ENCODE data around the gene WIZ.
"Not testable (repeated sequence)": the region's sequence is repeated elsewhere in the genome, so short reads cannot be mapped to it uniquely, and the experiment has no call there.

The WIZ gene, protein sequence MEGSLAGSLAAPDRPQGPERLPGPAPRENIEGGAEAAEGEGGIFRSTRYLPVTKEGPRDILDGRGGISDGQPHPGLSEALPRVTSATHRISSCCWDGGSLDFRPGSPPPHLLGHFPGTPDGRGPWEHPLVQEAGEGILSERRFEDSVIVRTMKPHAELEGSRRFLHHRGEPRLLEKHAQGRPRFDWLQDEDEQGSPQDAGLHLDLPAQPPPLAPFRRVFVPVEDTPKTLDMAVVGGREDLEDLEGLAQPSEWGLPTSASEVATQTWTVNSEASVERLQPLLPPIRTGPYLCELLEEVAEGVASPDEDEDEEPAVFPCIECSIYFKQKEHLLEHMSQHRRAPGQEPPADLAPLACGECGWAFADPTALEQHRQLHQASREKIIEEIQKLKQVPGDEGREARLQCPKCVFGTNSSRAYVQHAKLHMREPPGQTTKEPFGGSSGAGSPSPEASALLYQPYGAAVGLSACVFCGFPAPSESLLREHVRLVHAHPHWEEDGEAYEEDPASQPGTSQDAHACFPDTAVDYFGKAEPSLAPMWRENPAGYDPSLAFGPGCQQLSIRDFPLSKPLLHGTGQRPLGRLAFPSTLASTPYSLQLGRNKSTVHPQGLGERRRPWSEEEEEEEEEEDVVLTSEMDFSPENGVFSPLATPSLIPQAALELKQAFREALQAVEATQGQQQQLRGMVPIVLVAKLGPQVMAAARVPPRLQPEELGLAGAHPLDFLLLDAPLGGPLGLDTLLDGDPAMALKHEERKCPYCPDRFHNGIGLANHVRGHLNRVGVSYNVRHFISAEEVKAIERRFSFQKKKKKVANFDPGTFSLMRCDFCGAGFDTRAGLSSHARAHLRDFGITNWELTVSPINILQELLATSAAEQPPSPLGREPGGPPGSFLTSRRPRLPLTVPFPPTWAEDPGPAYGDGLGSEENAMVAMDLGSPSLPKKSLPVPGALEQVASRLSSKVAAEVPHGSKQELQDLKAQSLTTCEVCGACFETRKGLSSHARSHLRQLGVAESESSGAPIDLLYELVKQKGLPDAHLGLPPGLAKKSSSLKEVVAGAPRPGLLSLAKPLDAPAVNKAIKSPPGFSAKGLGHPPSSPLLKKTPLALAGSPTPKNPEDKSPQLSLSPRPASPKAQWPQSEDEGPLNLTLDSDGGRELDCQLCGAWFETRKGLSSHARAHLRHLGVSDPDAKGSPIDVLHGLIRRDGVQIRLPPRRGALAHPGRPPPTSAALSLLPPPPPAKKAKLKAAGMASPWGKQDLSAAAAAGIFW (N-terminal part only)

DNA sequence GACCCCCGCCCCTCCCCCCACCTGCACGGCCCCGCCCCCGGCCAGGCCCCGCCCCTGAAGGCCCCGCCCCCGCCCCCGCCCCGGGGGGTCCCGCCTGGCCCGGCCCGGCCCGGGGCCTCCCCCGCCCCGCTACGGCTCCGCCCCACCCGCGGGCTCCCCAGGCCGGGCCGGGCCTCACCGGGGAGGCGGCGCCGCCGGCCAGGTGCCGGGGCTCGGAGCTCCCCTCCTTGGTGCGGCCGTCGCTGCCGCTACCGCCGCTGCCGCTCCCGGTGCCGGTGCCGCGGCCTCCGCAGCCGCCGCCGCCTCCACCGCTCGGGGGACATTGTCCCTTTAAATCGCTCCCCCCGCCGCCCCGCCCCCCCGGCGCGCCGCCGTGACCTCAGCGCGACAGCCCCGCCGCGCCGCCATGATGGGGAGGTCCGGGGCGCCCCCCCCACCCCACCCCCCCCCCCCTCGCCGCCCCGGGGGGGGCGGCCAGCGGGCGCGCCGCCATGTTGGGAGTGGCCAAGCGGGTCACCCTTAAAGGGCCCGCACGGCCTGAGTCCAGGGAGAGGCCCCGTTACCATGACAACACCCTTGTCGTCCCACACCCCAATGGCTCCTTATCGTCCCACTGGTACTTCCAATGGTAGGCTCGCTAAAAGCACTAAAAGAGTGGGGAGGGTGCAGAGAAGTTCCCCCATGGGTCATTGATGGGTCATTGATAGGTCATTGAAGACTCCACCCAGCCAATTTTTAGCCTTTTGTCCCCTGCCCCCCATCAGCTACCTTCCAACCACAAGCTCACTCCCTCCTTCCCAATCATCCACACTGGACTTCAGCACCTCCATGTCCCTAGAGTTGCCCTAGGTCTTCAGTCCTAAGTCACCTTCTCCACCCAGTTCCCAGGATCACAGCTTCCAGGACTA, at the start of gene WIZ:
Gene WIZ, minus strand, starts transcription at position 337 of the 908 bp plus-strand sequence. CDS start 1,649 bp downstream, outside the sequence.
- DNase-seq (ENCODE audit: low spot score): peak; percentile 97

DNA sequence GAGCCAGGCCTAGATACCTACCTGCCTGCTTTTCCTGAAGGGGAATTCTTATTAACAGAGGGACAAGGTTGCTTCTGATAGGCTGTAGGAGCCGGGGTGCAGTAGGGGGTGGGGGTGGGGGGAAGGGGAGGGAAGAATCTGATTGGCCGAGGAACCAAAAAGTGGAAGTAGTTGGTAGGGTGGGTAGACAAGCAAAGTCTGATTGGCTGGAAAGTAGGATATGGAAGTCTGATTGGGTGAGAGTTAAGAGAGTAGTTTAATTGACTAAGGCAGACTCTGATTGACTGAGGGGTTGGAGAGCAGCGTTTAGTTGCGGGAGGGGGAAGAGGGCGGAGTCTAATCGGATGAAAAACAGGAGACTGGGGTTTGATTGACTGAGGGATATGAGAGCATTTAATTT, 49.2 kb upstream of the WIZ start:
- no peak for DNase-seq (ENCODE audit: low spot score)

DNA sequence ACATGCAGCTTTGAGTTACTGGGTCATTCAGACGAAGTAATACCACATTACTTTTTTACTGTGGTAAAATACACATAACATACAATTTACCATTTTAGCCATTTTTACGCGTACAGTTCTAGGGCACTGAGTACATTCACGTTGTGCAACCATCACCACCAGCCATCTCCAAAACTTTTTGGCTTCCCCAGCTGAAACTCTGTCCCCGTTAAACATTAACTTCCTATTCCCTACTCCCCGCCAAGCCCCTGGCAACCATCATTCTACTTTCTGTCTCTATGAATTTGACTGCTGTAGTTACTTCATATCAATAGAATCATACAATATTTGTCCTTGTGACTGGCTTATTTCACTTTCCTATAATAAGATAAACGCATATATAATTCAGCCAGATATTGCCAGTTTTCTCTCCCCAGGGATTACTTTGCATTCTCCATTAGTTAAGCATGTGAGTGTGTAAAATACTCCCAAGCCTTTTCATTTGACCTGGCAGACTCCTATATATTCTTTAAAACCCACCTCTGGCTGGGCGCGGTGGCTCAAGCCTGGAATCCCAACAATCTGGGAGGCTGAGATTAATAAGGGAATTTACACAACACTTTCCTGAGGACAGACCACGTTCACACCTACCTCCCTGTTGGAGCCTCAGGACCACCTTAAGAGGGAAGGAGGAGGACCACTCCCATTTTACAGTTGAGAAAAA, 48.6 kb upstream of the WIZ start:
- no peak for DNase-seq (ENCODE audit: low spot score)

DNA sequence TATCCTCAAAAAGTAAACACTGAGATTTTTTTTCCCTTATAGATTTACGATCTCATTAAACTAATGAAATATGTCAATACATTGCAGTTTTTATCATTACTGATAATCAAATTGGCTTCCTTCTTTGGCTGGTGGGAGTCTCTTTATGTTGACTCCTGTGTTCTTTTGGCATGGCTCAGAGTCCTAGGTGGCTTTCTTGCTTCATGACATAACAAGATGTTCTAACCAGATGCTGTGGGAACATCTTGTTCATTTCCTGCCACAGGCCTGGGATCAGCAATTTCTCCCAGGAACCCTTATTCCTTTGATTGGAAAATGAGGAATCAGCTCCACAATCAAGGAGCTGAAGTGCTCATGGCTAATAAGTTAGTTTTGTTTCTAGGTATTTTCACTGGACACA, 45.4 kb upstream of the WIZ start:
- no peak for DNase-seq (ENCODE audit: low spot score)

DNA sequence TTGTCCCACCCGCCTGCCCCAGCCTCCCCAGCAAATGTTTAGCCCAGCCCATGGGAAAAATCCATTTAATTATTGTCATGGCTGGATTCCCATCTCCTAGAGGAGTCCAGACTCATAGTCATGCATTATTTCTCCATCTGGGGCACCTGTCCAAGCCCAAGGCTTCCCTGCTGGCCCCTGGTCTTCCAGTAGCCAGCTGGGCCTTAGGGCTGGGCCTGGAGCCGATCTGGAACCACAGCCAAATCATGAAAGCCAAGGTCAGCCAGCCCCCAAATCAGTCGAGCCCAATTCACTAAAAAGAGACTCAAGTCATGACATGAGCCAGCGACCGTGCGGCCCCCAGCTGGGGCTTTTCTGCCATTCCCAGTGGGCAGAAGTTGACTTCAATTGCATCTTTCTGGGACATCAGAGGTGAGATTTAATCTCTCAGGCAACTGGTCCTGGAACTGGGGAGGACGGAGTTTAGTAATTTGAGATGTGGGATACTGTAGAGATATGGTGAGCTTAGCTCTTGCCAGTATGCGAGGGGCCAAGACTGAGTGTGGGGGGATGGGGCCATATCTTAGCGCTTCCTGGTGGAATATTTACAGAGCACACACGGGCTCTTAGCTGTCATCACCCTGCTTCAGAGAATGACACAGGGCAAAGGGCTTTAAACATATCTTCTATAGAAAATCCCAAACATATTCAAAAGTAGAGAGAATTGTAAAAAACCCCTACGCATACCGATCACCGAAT, 38.9 kb upstream of the WIZ start:
- DNase-seq (ENCODE audit: low spot score): peak; percentile 21

DNA sequence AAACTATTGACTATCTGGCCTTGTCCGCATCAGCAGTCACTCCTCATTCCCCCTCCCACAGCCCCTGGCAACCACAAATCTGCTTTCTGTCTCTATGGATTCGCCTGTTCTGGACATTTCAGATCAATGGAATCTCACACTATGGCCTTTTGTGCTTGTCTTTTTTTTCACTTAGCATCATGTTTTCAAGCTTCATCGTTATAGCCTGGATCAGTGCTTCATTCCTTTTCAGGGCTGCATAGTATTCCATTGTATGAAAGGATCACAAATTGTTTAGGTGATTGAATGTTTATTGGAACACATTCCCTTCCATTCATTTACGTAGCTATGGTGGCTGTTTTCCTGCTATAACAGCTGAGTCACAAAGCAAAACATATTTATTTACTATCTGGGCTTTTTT, 37.3 kb upstream of the WIZ start:
- DNase-seq (ENCODE audit: low spot score): no peak

DNA sequence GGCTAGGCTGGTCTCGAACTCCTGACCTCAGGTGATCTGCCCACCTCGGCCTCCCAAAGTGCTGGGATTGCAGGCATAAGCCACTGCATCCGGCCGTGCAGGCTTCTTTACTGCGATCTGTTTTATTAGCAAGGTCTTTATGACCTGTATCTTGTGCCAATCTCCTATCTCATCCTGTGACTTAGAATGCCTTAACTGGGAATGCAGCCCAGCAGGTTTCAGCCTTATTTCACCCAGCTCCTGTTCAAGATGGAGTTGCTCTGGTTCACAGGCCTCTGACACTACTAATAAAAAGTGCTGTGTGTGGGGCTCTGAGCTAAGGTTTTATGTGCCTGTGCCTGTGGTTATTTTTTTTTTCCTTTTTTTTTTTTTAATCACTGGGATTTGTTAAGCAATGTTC, 36.0 kb upstream of the WIZ start:
- DNase-seq (ENCODE audit: low spot score): not testable (repeated sequence)

DNA sequence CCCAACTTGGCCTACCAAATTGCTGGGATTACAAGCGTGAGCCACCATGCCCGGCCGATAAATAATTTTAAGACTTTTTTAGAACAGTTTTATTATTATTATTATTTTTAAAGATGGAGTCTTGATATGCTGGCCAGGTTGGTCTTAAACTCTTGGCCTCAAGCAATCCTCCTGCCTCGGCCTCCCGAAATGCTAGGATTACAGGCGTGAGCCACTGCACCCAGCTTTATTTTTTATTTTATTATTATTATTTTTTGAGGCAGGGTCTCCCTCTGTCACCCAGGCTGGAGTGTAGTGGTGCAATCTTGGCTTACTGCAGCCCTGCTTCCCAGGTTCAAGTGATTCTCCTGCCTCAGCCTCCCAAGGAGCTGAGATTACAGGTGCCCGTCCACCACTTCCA, 31.2 kb upstream of the WIZ start:
- DNase-seq (ENCODE audit: low spot score): not testable (repeated sequence)

DNA sequence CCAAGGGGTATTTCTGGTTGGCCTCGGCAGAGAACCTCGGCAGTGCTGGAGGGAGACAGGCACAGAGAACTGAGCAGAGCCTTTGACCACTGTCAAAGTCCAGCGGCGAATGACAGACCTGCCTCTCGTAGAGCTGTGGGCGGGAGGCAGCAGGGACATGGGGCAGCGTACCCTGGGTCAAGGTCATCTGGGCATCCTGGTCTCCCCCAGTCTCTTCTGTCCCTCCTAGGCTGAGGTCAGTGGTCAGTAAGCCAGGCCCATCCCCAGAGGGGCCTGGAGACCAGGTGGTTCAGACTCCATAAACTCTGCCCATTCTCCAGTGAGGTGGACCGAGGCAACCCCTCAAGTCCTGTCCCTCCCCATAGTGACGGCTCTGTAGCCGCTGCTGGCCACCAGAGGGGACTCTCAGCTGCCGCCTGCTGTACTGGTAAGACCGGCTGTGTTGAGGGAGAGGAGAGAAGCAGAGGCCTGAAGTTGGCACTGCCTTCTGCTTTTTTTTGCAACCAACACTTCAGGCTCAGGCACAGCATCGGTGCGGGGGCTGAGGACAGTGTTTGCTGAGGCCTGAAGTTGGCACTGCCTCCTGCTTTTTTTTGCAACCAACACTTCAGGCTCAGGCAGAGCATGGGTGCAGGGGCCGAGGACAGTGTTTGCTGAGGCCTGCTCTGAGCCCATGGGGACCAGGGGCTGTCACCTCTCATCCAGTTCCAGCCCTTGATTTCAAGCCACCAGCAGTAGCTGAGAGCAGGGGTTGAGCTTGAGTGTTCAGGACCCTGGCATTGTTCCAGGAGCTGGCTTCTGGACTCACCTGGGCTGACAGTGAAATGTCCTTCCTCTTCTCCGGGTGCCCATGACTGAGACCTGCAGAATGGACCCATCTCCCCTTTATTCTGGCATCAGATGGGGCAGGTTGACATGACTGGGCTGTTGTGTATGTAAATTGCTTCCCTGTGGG, 29.9 kb upstream of the WIZ start, which contains the start of gene PGLYRP2:
Gene PGLYRP2, minus strand, starts transcription at position 111 of the 955 bp plus-strand sequence. CDS start 130 bp downstream, outside the sequence.
- DNase-seq (ENCODE audit: low spot score): no peak

DNA sequence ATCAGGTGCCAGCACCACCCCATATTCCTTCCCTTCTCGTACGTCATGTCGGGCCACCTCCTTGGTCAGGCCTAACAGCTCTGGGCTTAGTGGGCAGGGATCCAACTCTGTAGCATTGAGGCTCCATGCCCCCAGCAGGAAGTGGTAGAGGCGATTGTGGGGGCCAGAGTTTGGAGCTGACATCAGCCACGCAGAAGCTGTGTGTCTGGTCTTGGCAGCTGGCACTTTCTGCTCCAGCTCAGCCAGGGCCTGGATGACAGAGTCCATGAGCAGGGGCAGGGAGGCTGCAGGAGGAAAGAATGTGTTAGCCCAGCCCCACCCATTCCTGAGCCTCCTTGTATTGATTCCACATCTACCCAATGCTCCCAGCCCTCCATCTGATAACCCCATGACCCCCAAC, 26.6 kb upstream of the WIZ start:
- no peak for DNase-seq (ENCODE audit: low spot score)

DNA sequence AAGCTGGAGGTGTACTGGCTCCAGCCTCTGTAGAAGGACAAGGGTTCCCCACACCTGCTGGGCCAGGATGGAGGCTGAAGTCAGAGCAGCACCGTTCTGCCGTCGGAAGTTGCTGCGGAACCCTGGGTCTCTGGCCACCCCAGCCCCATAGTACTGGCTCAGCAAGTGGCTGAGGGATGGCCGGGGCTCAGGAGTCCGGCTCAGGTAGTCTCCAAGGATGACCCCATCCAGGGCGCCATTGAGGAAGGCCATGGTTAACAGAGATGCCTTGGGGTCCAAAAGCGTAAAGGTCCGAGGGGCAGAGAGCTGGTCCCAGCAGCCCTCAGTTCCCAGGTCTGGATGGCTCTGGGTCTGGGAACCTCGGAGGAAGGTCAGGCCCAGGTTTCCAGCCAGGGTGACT, 25.9 kb upstream of the WIZ start:
- DNase-seq (ENCODE audit: low spot score): no peak

DNA sequence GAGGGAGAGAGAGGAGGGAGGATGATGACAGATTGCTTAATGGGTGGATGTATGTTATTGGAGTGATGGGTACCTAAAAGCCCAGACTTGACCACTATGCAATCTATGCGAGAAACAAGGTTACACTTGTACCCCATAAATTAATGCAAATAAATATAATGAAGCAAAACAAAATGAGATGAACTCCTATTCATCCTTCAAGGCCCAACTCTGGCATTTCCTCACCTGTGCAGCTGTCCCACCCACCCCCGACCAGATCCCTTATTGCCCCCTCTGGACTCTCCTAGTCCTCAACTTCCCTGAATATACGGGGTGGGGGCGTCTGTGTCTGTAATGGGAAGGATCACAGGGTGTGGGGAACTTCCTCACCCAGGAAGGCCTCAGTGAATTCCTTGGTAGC, 25.4 kb upstream of the WIZ start:
- DNase-seq (ENCODE audit: low spot score): no peak

DNA sequence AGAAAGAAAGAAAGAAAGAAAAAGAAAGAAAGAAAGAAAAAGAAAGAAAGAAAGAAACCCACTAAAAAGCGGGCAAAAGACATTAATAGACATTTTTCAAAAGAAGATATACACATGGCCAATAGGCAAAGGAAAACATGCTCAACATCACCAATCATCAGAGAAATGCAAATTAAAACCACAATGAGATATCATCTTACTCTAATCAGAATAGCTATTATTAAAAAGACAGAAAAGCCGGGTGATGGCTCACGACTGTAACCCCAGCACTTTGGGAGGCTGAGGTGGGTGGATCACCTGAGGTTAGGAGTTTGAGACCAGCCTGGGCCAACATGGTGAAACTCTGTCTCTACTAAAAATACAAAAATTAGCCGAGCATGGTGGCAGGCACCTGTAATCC, 24.1 kb upstream of the WIZ start:
- DNase-seq (ENCODE audit: low spot score): not testable (repeated sequence)

DNA sequence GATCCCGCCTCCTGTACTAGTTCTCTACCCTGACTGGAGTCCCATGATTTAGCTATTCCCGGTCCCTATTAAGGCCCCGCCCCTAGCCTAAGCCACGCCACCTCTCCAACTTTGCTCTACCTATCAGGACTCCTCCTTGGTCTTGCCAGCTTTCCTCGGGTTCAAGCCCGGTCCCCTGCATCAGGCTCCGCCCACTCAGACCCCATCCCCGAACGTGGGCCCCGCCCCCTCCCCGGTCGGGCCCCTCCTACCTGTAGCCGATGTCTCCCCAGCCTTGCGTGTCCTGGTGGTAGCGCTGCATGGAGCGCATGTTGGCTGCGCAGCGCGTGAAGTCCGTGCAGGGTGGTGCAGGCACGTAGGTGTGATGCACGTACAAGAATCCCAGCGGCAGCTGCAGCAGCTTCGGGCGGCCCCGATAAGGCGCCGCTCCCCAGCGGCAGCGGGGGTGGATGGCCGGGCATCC, 21.9 kb upstream of the WIZ start:
- no peak for DNase-seq (ENCODE audit: low spot score)

DNA sequence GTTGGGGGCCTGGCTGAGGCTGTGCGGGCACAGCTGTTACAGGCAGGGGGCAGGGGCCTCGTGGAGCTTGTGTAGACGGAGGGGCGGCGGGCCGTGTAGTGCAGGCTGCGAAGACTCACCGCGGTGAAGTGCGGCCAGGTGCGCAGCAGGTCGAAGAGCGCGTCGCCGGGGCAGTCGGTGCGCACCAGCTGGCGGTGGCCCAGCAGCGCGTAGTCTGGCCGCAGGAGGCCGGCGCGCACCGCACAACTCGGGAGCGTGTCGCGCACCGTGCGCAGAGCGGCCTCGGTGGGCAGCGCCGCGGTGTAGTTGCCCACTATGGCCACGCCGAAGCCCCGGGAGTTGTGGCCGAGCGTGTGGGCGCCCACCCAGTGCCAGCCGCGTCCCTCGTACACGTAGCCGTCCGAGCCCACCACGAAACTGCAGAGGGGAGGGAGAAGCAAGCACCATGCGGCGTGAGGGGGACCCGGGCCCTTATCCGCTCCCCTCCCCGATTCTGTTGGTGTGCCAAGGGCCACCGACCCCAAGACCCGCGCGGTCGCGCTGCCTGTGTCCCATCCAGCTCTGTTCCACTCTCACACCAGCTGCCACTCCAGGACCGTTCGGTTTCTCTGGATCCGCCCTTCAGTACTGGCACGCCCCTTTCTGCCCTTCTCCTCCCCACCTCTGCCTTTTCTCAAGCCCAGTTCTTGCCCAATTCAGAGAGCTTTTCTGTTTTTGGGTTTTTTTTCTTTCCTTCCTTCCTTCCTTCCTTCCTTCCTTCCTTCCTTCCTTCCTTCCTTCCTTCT, 19.9 kb upstream of the WIZ start:
- peak; percentile 65 for DNase-seq (ENCODE audit: low spot score)

DNA sequence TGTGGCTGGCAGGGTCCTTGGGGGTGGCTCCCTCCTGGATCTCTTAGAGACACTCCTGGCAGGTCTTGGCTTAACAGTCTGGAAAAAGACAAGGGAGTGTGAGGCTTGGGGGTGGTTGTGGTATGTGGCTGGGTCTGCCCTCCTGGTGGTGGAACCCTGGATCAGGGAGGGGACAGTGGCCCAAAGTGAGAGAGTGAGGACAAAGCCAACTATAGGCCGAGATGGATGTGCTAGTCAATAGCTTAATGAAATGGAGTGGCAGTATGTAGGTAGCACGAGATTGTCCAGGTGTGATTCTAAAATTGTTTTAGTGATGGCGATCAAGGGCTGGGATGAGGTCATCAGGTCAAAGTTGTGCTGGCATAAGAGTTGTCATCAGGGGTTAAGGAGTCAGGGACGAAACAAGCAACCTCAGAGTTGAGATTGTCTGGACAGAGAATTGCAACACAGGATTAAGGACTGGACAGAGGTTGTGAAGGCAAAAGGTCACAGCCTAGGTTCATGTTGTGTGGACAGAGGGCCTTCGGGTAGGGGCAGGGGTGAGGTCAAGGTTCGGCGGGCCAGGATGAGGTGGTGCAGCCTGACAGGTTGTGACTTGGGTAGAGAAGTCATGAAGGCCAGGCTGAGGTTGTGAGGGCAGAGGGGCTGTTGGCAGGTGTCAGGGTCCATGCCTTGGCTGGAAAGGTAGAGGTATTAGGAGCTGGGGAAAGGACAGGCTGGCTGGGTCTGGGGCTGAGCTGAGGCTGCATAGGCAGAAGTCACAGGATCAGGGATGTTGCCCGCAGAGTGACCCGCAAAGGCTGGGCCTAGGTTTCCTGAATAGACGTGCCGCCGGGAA, 19.1 kb upstream of the WIZ start:
- no peak for DNase-seq (ENCODE audit: low spot score)

DNA sequence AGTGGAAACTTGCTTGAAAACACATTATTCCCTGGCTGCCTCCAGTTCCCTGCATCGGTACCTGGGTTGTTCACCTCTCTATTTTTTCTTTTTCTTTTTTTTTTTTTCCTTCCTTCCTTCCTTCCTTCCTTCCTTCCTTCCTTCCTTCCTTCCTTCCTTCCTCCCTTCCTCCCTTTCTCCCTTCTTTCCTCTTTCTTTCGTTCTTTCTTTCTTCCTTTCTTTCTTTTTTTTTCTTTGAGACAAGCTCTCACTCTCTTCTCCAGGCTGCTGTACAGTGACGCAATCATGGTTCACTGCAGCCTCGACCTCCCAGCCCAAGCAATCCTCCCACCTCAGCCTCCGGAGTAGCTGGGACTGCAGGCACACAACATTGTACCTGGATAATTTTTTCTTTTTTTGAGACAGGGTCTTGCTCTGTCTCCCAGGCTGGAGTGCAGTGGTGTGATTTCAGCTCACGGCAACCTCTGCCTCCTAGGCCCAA, 18.0 kb upstream of the WIZ start:
- DNase-seq (ENCODE audit: low spot score): no peak

All from AG20443 (cell line).